Osteoblast (primary cell): ENCODE data around the gene EIPR1. TPM values are rescaled to one million over a fixed set of nuclear protein-coding genes. Genes with fewer than 3 reads are reported as not detected.

Experiments used
- DNase-seq: peaks from one replicate; pipeline ENCODE4 v3.0.0; 2011; ENCODE audit warnings: low spot score, mixed read lengths; ENCODE audit not compliant: insufficient read length; ENCODE audit errors: missing footprints
- H2AFZ ChIP-seq: 2 replicates; pipeline ENCODE4 v1.6.0; 2011; ENCODE audit warnings: mild to moderate bottlenecking, low read length
- H3K27ac ChIP-seq: 2 replicates; pipeline ENCODE4 v1.5.1; 2011; ENCODE audit warnings: mild to moderate bottlenecking, low read depth, low read length, moderate library complexity
- H3K27me3 ChIP-seq: 2 replicates; pipeline ENCODE4 v1.6.0; 2012; ENCODE audit warnings: mild to moderate bottlenecking, control low read depth, inconsistent platforms, low read length, moderate library complexity; ENCODE audit not compliant: insufficient read depth
- H3K36me3 ChIP-seq: 2 replicates; pipeline ENCODE4 v1.5.1; 2011; ENCODE audit warnings: mild to moderate bottlenecking, low read length, control low read depth, moderate library complexity; ENCODE audit not compliant: insufficient read depth
- H3K4me1 ChIP-seq: 2 replicates; pipeline ENCODE4 v1.5.1; 2011; ENCODE audit warnings: mild to moderate bottlenecking, low read length, control low read depth, moderate library complexity; ENCODE audit not compliant: insufficient read depth
- H3K4me2 ChIP-seq: 2 replicates; pipeline ENCODE4 v1.6.0; 2011; ENCODE audit warnings: mild to moderate bottlenecking, low read length; ENCODE audit not compliant: insufficient read depth
- H3K4me3 ChIP-seq: fragments of 200-600 bp; sonication (generic); 3 replicates; pipeline ENCODE4 v1.5.1; 2012; ENCODE audit warnings: mild to moderate bottlenecking, low read length, inconsistent platforms; ENCODE audit not compliant: insufficient read depth
- H3K79me2 ChIP-seq: 2 replicates; pipeline ENCODE4 v1.6.0; 2012; ENCODE audit warnings: mild to moderate bottlenecking, low read length, control low read depth, inconsistent platforms; ENCODE audit not compliant: insufficient read depth
- H3K9me3 ChIP-seq: 2 replicates; pipeline ENCODE4 v1.5.1; 2011; ENCODE audit warnings: low read depth, low read length, control low read depth
- H4K20me1 ChIP-seq: 2 replicates; pipeline ENCODE4 v1.6.0; 2012; ENCODE audit warnings: mild to moderate bottlenecking, low read length, control low read depth; ENCODE audit not compliant: insufficient read depth
- CTCF ChIP-seq: IDR thresholded peaks from 2 replicates; pipeline ENCODE4 v1.5.1; 2011; ENCODE audit warnings: mild to moderate bottlenecking, low read depth, low read length, moderate library complexity; ENCODE audit errors: extremely low read depth
- total RNA-seq: library from RNA; depleted of rRNA; stranded (reverse); fragments of >200 nt; gene quantifications from 2 replicates; pipeline ENCODE4 v1.2.3, GENCODE V29; 2012

The EIPR1 gene
- total RNA-seq, 1 donor = 17.7 TPM

GRCh38 chr2:3302751-3303582 is 74.7 kb downstream of the EIPR1 start:
- peak overlapping the region; percentile 84 for H3K4me2 ChIP-seq
- DNase-seq = peak; percentile 42
- H3K79me2 ChIP-seq = no peaks in the 10 kb centered on the region
- no peaks in the 10 kb centered on the region for H3K36me3 ChIP-seq
- peaks cover 4% of the 10 kb centered on the region for H4K20me1 ChIP-seq
- peak overlapping the region; percentile 57 for H3K4me3 ChIP-seq
- peak overlapping the region; percentile 48 for H3K27ac ChIP-seq
- H3K4me1 ChIP-seq = peaks cover 3% of the 10 kb centered on the region
- no peaks in the 10 kb centered on the region for H3K27me3 ChIP-seq
- H2AFZ ChIP-seq = peak overlapping the region; percentile 74
- no peaks in the 10 kb centered on the region for H3K9me3 ChIP-seq
- TF ChIP-seq CTCF = no peak

- Histone ChIP-seq H3K4me2 (no peak overlapping the region), H3K4me3 (no peak overlapping the region), H3K27me3 (no peaks in the 10 kb centered on the region), H3K9me3 (no peaks in the 10 kb centered on the region), H3K36me3 (no peaks in the 10 kb centered on the region), H3K27ac (no peak overlapping the region), H3K4me1 (peaks cover 3% of the 10 kb centered on the region), H2AFZ (no peak overlapping the region), H4K20me1 (peaks cover 2% of the 10 kb centered on the region), H3K79me2 (no peaks in the 10 kb centered on the region)
- no peak for DNase-seq
- no peak for TF ChIP-seq CTCF
Observed at GRCh38 chr2:3302421-3302750, 75.2 kb downstream of the EIPR1 start.

- TF ChIP-seq CTCF = no peak
- Histone ChIP-seq H3K27me3 (no peaks in the 10 kb centered on the region), H3K79me2 (no peaks in the 10 kb centered on the region), H3K27ac (no peak overlapping the region), H3K4me3 (no peak overlapping the region), H3K4me2 (no peak overlapping the region), H3K36me3 (no peaks in the 10 kb centered on the region), H2AFZ (no peak overlapping the region), H3K4me1 (peaks cover 3% of the 10 kb centered on the region), H4K20me1 (peaks cover 2% of the 10 kb centered on the region), H3K9me3 (no peaks in the 10 kb centered on the region)
- DNase-seq = peak; percentile 65
Observed at GRCh38 chr2:3301001-3301400, 76.6 kb downstream of the EIPR1 start.

GRCh38 chr2:3300224-3300995 is 77.2 kb downstream of the EIPR1 start:
- no peaks in the 10 kb centered on the region for H3K36me3 ChIP-seq
- no peak for TF ChIP-seq CTCF
- no peaks in the 10 kb centered on the region for H3K79me2 ChIP-seq
- no peak overlapping the region for H3K27ac ChIP-seq
- no peaks in the 10 kb centered on the region for H3K9me3 ChIP-seq
- peak; percentile 56 for DNase-seq
- H4K20me1 ChIP-seq = peaks cover 2% of the 10 kb centered on the region
- H3K4me1 ChIP-seq = peaks cover 3% of the 10 kb centered on the region
- H3K4me3 ChIP-seq = no peak overlapping the region
- H2AFZ ChIP-seq = no peak overlapping the region
- H3K4me2 ChIP-seq = no peak overlapping the region
- H3K27me3 ChIP-seq = no peaks in the 10 kb centered on the region
